ENCODE results near the gene BBX.

GRCh38 chr3:107520535-107520934 is 2.2 kb upstream of the BBX start:
- no peak for TF ChIP-seq ZC3H10 (CRISPR knock-in tag; IDR thresholded peaks at IDR 0.05)
- TF ChIP-seq, protein P1, sequence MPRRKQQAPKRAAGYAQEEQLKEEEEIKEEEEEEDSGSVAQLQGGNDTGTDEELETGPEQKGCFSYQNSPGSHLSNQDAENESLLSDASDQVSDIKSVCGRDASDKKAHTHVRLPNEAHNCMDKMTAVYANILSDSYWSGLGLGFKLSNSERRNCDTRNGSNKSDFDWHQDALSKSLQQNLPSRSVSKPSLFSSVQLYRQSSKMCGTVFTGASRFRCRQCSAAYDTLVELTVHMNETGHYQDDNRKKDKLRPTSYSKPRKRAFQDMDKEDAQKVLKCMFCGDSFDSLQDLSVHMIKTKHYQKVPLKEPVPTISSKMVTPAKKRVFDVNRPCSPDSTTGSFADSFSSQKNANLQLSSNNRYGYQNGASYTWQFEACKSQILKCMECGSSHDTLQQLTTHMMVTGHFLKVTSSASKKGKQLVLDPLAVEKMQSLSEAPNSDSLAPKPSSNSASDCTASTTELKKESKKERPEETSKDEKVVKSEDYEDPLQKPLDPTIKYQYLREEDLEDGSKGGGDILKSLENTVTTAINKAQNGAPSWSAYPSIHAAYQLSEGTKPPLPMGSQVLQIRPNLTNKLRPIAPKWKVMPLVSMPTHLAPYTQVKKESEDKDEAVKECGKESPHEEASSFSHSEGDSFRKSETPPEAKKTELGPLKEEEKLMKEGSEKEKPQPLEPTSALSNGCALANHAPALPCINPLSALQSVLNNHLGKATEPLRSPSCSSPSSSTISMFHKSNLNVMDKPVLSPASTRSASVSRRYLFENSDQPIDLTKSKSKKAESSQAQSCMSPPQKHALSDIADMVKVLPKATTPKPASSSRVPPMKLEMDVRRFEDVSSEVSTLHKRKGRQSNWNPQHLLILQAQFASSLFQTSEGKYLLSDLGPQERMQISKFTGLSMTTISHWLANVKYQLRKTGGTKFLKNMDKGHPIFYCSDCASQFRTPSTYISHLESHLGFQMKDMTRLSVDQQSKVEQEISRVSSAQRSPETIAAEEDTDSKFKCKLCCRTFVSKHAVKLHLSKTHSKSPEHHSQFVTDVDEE (CRISPR knock-in tag; IDR thresholded peaks at IDR 0.05) = no peak
- no peak for TF ChIP-seq PATZ1 (CRISPR knock-in tag; IDR thresholded peaks at IDR 0.05; ENCODE audit: borderline replicate concordance)
- no peak for TF ChIP-seq ZFP30 (CRISPR knock-in tag; IDR thresholded peaks at IDR 0.05)
- no peak for TF ChIP-seq PPARA (CRISPR knock-in tag; IDR thresholded peaks at IDR 0.05; ENCODE audit: borderline replicate concordance)

Data from SK-N-SH treated with all-trans-retinoic acid at 6 μM for 48 hours (cell line).